HepG2 (cell line): ENCODE results near the gene SPNS1. TPM values are rescaled to one million over a fixed set of nuclear protein-coding genes. Genes with fewer than 3 reads are reported as not detected.

Experiments used
- ATAC-seq: fragments of 200-7000 bp; cut with Tn5 transposase; 3 replicates; pipeline ENCODE4 v1.9.1; 2020; ENCODE audit warnings: mild to moderate bottlenecking, moderate library complexity
- BruUV-seq: library from RNA; stranded (reverse); fragments of 400-500 nt; replicated peaks from 2 replicates; lab custom pipeline; 2021; lab: Mats Ljungman, UMichigan
- CTCF ChIA-PET: fragments of 300-600 bp; formaldehyde crosslinking; extraction: SDS; loops from one replicate; lab custom pipeline; 2021; ENCODE audit warnings: low total read pairs, inconsistent platforms, low intra/inter-chr PET ratio; lab: Yijun Ruan, JAX
- POLR2A ChIA-PET: fragments of 350-600 bp; sonication (Branson Sonifier 250); formaldehyde crosslinking; loops from one replicate; lab custom pipeline; 2020; ENCODE audit warnings: antibody characterized with exemption, inconsistent platforms; lab: Yijun Ruan, JAX
- DNase-seq: peaks from one replicate; pipeline ENCODE4 v3.0.0-alpha.2; 2015; ENCODE audit warnings: low spot score
- FAIRE-seq: peaks from 3 replicates; lab custom pipeline; 2011; peaks lifted over from hg19 to GRCh38; lab: Jason Lieb, UNC
- H2AFZ ChIP-seq: one replicate; pipeline ENCODE4 v1.6.1; 2011; ENCODE audit warnings: low read length, inconsistent platforms
- H3K27ac ChIP-seq: fragments of 300-600 bp; 3 replicates; pipeline ENCODE4 v1.8.0; 2011; ENCODE audit warnings: mixed run types, mild to moderate bottlenecking, mixed read lengths, low read length, inconsistent platforms; ENCODE audit not compliant: insufficient read depth; ENCODE audit errors: extremely low read length
- H3K27me3 ChIP-seq, 2 experiments: fragments of 200-600 bp in 1 of 2; 2 replicates in 1 of 2; 3 replicates in 1 of 2; pipeline versions ENCODE4 v1.6.0 to v1.8.0; 2011; ENCODE audit warnings: low read length in 2 of 2, mild to moderate bottlenecking in 2 of 2, moderate library complexity in 2 of 2, inconsistent platforms in 1 of 2; ENCODE audit not compliant: insufficient read depth in 2 of 2, control insufficient read depth in 1 of 2
- H3K36me3 ChIP-seq, 2 experiments: fragments of 200-600 bp in 1 of 2; replicated peaks in 1 of 2; 2 replicates in 1 of 2; 3 replicates in 1 of 2; pipeline versions ENCODE4 v1.5.1 to v1.8.0; 2011; ENCODE audit warnings: low read length in 2 of 2, inconsistent platforms in 1 of 2; ENCODE audit not compliant: insufficient read depth in 2 of 2, control insufficient read depth in 1 of 2
- H3K4me1 ChIP-seq: 2 replicates; pipeline ENCODE4 v1.5.1; 2012; ENCODE audit warnings: low read length, inconsistent platforms; ENCODE audit not compliant: insufficient read depth
- H3K4me2 ChIP-seq: 2 replicates; pipeline ENCODE4 v1.6.0; 2011; ENCODE audit warnings: low read depth, low read length, inconsistent platforms
- H3K4me3 ChIP-seq, 3 experiments: fragments of 200-600 bp in 1 of 3; sonication (generic), shearing (Covaris generic) in 1 of 3; replicated peaks in 1 of 3; 2 replicates each; pipeline ENCODE4 v1.5.1; 2011 to 2016; ENCODE audit warnings: low read length in 3 of 3, inconsistent platforms in 2 of 3, low read depth in 2 of 3, mild to moderate bottlenecking in 2 of 3, control low read depth in 1 of 3, mixed read lengths in 1 of 3; ENCODE audit not compliant: insufficient read depth in 1 of 3
- H3K79me2 ChIP-seq: one replicate; pipeline ENCODE4 v1.6.1; 2011; ENCODE audit warnings: low read length, inconsistent platforms; ENCODE audit not compliant: insufficient read depth
- H3K9ac ChIP-seq: 2 replicates; pipeline ENCODE4 v1.6.0; 2011; ENCODE audit warnings: mild to moderate bottlenecking, low read depth, low read length, inconsistent platforms; ENCODE audit not compliant: insufficient read depth
- H3K9me3 ChIP-seq: 2 replicates; pipeline ENCODE4 v1.5.1; 2012; ENCODE audit warnings: mild to moderate bottlenecking, low read length
- H4K20me1 ChIP-seq: 2 replicates; pipeline ENCODE4 v1.6.0; 2011; ENCODE audit warnings: inconsistent platforms, mild to moderate bottlenecking, low read length, moderate library complexity; ENCODE audit not compliant: insufficient read depth
- FLYWCH1 ChIP-seq: sonication (generic); formaldehyde crosslinking; IDR thresholded peaks from 2 replicates; pipeline ENCODE4 v1.8.1; 2023; ENCODE audit warnings: mild to moderate bottlenecking, missing genetic modification reagents
- HMGA1 ChIP-seq: sonication (generic); formaldehyde crosslinking; conservative IDR thresholded peaks from 2 replicates; pipeline ENCODE4 v1.4.0; 2020; ENCODE audit warnings: missing genetic modification reagents
- KDM5A ChIP-seq: fragments of 200-600 bp; sonication (generic); IDR thresholded peaks from 2 replicates; pipeline ENCODE4 v1.7.0; 2018; ENCODE audit warnings: antibody characterized with exemption, mild to moderate bottlenecking, low read length, borderline replicate concordance
- MYPOP ChIP-seq: sonication (generic); formaldehyde crosslinking; IDR thresholded peaks from 2 replicates; pipeline ENCODE4 v1.8.1; 2023; ENCODE audit warnings: mild to moderate bottlenecking, moderate library complexity, missing genetic modification reagents
- RERE ChIP-seq: IDR thresholded peaks from 2 replicates; pipeline ENCODE4 v1.6.1; 2016; ENCODE audit warnings: low read depth, missing genetic modification reagents, missing compliant biosample characterization
- SOX13 ChIP-seq, 3 experiments: fragments of 450-650 bp in 1 of 3; sonication (generic) in 1 of 3; formaldehyde crosslinking in 1 of 3; IDR thresholded peaks in 2 of 3; conservative IDR thresholded peaks in 1 of 3; 2 replicates each; pipeline versions ENCODE4 v1.5.0 to v1.6.1; 2016 to 2020; ENCODE audit warnings: antibody characterized with exemption in 1 of 3, mild to moderate bottlenecking in 1 of 3, missing compliant biosample characterization in 1 of 3, missing genetic modification reagents in 1 of 3, moderate library complexity in 1 of 3
- TGIF2 ChIP-seq: IDR thresholded peaks from 2 replicates; pipeline ENCODE4 v1.6.1; 2016; ENCODE audit warnings: control low read depth, missing compliant biosample characterization
- THRA ChIP-seq: sonication (generic); formaldehyde crosslinking; IDR thresholded peaks from 2 replicates; pipeline ENCODE4 v1.4.0; 2020; ENCODE audit warnings: missing genetic modification reagents, borderline replicate concordance
- ZC3H13 ChIP-seq: sonication (generic); formaldehyde crosslinking; IDR thresholded peaks from 2 replicates; pipeline ENCODE4 v1.8.1; 2023; ENCODE audit warnings: mild to moderate bottlenecking, missing genetic modification reagents, moderate library complexity
- ZNF75D ChIP-seq: sonication (generic); formaldehyde crosslinking; IDR thresholded peaks from 2 replicates; pipeline ENCODE4 v1.8.1; 2023; ENCODE audit warnings: missing genetic modification reagents, mild to moderate bottlenecking, borderline replicate concordance
- ZNF776 ChIP-seq: sonication (generic); formaldehyde crosslinking; IDR thresholded peaks from 2 replicates; pipeline ENCODE4 v1.4.0; 2020; ENCODE audit warnings: mild to moderate bottlenecking, missing genetic modification reagents
- WGBS: methylation state at CpG from one replicate; pipeline ENCODE4 v1.1.6; 2017; ENCODE audit warnings: low lambda C conversion rate; 5-methylcytosine and 5-hydroxymethylcytosine counted together
- in situ Hi-C: cut with HindIII; loops from 2 replicates; pipeline ENCODE4 v1.10.0; 2017; ENCODE audit warnings: low pct_unique_long_range_greater_than_20kb; ENCODE audit not compliant: extremely low pct_ligation_motif_present
- intact Hi-C: fragments of 100-400 bp; cut with micrococcal nuclease; formaldehyde crosslinking; loops from one replicate; pipeline ENCODE4 v1.10.0; 2022; ENCODE audit not compliant: unreplicated experiment
- polyA plus RNA-seq, 8 experiments: library from polyadenylated mRNA; depleted of rRNA in 3 of 8; stranded (reverse) in 7 of 8; unstranded in 1 of 8; fragments of >200 nt; fragmentation: Illumina TruSeq in 4 of 8; extraction: Trizol in 4 of 8; gene quantifications; 2 replicates each; pipeline versions ENCODE4 v1.2.1 to v1.2.3, GENCODE V29; 2011 to 2016; ENCODE audit warnings: low read depth in 4 of 8, missing spikeins in 1 of 8, mixed read lengths in 1 of 8; ENCODE audit not compliant: insufficient read depth in 1 of 8
- total RNA-seq, 5 experiments: library from RNA; depleted of rRNA; stranded (reverse); fragments of >200 nt; fragmentation: Illumina TruSeq; extraction: Trizol; gene quantifications; 2 replicates each; pipeline ENCODE4 v1.2.3, GENCODE V29; 2016; ENCODE audit warnings: low read depth in 1 of 5
- TF ChIP-seq, protein P1 (sequence below): sonication (generic); formaldehyde crosslinking; IDR thresholded peaks from 2 replicates; pipeline ENCODE4 v1.4.0; 2020; ENCODE audit warnings: missing genetic modification reagents
- TF ChIP-seq, protein P2 (sequence below): sonication (generic); formaldehyde crosslinking; IDR thresholded peaks from 2 replicates; pipeline ENCODE4 v1.5.0; 2020; ENCODE audit warnings: missing genetic modification reagents

Gene SPNS1
- total and polyA plus RNA-seq, 2 of the 13 experiments (the other 11 are each of a cell fraction or from before 2014, with no cell fraction given) = 25.6 to 38.8 TPM

GRCh38 chr16:28975158-28975599 is 601 bp downstream of the SPNS1 start:
- no peak for FAIRE-seq
- no peak for TF ChIP-seq TGIF2
- TF ChIP-seq ZC3H13 = no peak
- no peak for TF ChIP-seq THRA (CRISPR knock-in tag)
- TF ChIP-seq KDM5A = peak; percentile 60; the same call in 1 of the 2 replicates
- TF ChIP-seq, protein P1, sequence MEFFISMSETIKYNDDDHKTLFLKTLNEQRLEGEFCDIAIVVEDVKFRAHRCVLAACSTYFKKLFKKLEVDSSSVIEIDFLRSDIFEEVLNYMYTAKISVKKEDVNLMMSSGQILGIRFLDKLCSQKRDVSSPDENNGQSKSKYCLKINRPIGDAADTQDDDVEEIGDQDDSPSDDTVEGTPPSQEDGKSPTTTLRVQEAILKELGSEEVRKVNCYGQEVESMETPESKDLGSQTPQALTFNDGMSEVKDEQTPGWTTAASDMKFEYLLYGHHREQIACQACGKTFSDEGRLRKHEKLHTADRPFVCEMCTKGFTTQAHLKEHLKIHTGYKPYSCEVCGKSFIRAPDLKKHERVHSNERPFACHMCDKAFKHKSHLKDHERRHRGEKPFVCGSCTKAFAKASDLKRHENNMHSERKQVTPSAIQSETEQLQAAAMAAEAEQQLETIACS (CRISPR knock-in tag) = no peak
- no peak for TF ChIP-seq SOX13 (IDR thresholded peaks at IDR 0.05)
- TF ChIP-seq SOX13 (CRISPR knock-in tag; conservative IDR thresholded peaks at IDR 0.05 in 1 of 2, IDR thresholded peaks at IDR 0.05 in 1 of 2) = no peak
- TF ChIP-seq ZNF75D (CRISPR knock-in tag) = no peak
- TF ChIP-seq ZNF776 (CRISPR knock-in tag) = no peak
- TF ChIP-seq RERE = no peak
- TF ChIP-seq FLYWCH1 (CRISPR knock-in tag) = peak; percentile 0; the same call in 1 of the 2 replicates
- TF ChIP-seq HMGA1 (CRISPR knock-in tag) = no peak
- no peak for TF ChIP-seq MYPOP
- TF ChIP-seq, protein P2, sequence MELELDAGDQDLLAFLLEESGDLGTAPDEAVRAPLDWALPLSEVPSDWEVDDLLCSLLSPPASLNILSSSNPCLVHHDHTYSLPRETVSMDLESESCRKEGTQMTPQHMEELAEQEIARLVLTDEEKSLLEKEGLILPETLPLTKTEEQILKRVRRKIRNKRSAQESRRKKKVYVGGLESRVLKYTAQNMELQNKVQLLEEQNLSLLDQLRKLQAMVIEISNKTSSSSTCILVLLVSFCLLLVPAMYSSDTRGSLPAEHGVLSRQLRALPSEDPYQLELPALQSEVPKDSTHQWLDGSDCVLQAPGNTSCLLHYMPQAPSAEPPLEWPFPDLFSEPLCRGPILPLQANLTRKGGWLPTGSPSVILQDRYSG (CRISPR knock-in tag) = 0 out of 2 replicates have a peak, but pooled peaks have one; percentile 14

More at GRCh38 chr16:28975158-28975599, 601 bp downstream of the SPNS1 start:
- POLR2A ChIA-PET = interaction anchor here (1.9 kb wide), 1 partner anchor 152 kb away, joined by 10 read pairs; the partner anchor contains the start of gene ATXN2L
- no peaks in the 10 kb centered on the region for H4K20me1 ChIP-seq
- in situ Hi-C loops = no loop called here
- peak overlapping the region; percentile 93 to 100 (median 100) for H3K4me3 ChIP-seq
- no peak for DNase-seq
- BruUV-seq = no TSS peak
- no peaks in the 10 kb centered on the region for H3K9me3 ChIP-seq
- CTCF ChIA-PET = no interaction called here
- peaks cover 9 to 11% of the 10 kb centered on the region in 2 experiments; a peak in 3 of 5 replicates for H3K36me3 ChIP-seq
- peak overlapping the region; percentile 88 for H3K9ac ChIP-seq
- 4% methylated on average over 26 of the region's 30 CpGs for WGBS
- peak overlapping the region; percentile 48 for H3K27ac ChIP-seq
- H3K27me3 ChIP-seq = no peaks in the 10 kb centered on the region; a peak in 1 of 5 replicates
- intact Hi-C loops = no loop called here
- no peak overlapping the region for H2AFZ ChIP-seq
- H3K79me2 ChIP-seq = peaks cover 17% of the 10 kb centered on the region
- H3K4me1 ChIP-seq = peaks cover 24% of the 10 kb centered on the region
- H3K4me2 ChIP-seq = peak overlapping the region; percentile 94
- peak; percentile 28 for ATAC-seq
